Upper lobe of right lung (tissue), 1 donor: ENCODE measurements around the gene CABP2. TPM values are rescaled to one million over a fixed set of nuclear protein-coding genes. Genes with fewer than 3 reads are reported as not detected.

Source experiments
- ATAC-seq: fragments of 200-7000 bp; cut with Tn5 transposase; one replicate; pipeline ENCODE4 v1.9.1; 2020; ENCODE audit warnings: mild to moderate bottlenecking, moderate library complexity
- DNase-seq: peaks from one replicate; pipeline ENCODE4 v3.0.0-alpha.2; 2020
- H3K27ac ChIP-seq: fragments of 200-600 bp; one replicate; pipeline ENCODE4 v1.8.0; 2022
- H3K27me3 ChIP-seq: fragments of 200-600 bp; one replicate; pipeline ENCODE4 v1.8.0; 2022; ENCODE audit warnings: mild to moderate bottlenecking
- H3K36me3 ChIP-seq: fragments of 200-600 bp; one replicate; pipeline ENCODE4 v1.8.0; 2022
- H3K4me1 ChIP-seq: fragments of 200-600 bp; one replicate; pipeline ENCODE4 v1.8.0; 2022
- H3K4me3 ChIP-seq: fragments of 200-600 bp; one replicate; pipeline ENCODE4 v1.8.0; 2022; ENCODE audit warnings: mild to moderate bottlenecking
- H3K9me3 ChIP-seq: fragments of 200-600 bp; one replicate; pipeline ENCODE4 v1.8.0; 2022
- intact Hi-C: fragments of 100-400 bp; cut with DNase I; formaldehyde crosslinking; loops from one replicate; pipeline ENCODE4 v1.11.0; 2022
- total RNA-seq: library from RNA; stranded (reverse); fragmentation: NEBNext Ultra II Directional; extraction: Animal tissue kit (Norgen Biotek cat#: 25700); gene quantifications from one replicate; pipeline ENCODE4 v1.2.1, GENCODE V29; 2021
- TF ChIP-seq, protein P1 (sequence below): fragments of 200-600 bp; IDR thresholded peaks from one replicate; pipeline ENCODE4 v1.8.0; 2022; ENCODE audit warnings: antibody characterized with exemption
- donor health status: DM: no; HTN: yes; CAD: no; lungs with severe emphysema.

Gene CABP2
- total RNA-seq, 1 donor from 2014 or later: not detected

GRCh38 chr11:67542169-67542568, 18.9 kb upstream of the CABP2 start:
- Histone ChIP-seq H3K9me3 (no peaks in the 10 kb centered on the region), H3K27me3 (no peaks in the 10 kb centered on the region), H3K27ac (no peak overlapping the region), H3K36me3 (no peaks in the 10 kb centered on the region), H3K4me3 (no peak overlapping the region), H3K4me1 (no peaks in the 10 kb centered on the region)
- no peak for DNase-seq
- TF ChIP-seq, protein P1, sequence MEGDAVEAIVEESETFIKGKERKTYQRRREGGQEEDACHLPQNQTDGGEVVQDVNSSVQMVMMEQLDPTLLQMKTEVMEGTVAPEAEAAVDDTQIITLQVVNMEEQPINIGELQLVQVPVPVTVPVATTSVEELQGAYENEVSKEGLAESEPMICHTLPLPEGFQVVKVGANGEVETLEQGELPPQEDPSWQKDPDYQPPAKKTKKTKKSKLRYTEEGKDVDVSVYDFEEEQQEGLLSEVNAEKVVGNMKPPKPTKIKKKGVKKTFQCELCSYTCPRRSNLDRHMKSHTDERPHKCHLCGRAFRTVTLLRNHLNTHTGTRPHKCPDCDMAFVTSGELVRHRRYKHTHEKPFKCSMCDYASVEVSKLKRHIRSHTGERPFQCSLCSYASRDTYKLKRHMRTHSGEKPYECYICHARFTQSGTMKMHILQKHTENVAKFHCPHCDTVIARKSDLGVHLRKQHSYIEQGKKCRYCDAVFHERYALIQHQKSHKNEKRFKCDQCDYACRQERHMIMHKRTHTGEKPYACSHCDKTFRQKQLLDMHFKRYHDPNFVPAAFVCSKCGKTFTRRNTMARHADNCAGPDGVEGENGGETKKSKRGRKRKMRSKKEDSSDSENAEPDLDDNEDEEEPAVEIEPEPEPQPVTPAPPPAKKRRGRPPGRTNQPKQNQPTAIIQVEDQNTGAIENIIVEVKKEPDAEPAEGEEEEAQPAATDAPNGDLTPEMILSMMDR: no peak
- intact Hi-C loops: no loop called here
- no peak for ATAC-seq

DNA sequence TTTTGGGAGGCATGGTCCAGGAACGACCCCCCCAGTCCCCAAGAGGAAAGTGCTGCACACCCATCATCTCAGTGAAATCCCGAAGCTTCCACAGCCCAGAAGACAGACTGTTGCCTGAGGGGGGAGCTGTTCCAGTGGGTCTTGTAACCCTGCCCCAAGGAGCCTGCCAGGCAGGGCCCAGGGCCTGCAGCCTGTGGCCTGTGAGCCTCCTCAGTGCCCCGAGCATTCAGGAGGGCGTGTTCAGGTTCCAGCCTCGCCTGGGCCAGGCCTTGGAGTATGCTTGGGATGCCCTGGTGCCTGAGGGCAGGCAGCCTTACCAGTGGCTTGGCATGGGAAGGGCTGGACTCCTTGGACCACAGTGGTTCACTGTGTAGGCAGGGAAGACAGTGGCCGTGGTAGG, 18.0 kb upstream of the CABP2 start:
- TF ChIP-seq, protein P1: no peak
- ATAC-seq: no peak
- DNase-seq: no peak
- intact Hi-C loops: no loop called here
- Histone ChIP-seq H3K36me3 (no peaks in the 10 kb centered on the region), H3K27ac (no peak overlapping the region), H3K27me3 (no peaks in the 10 kb centered on the region), H3K4me1 (no peaks in the 10 kb centered on the region), H3K9me3 (no peaks in the 10 kb centered on the region), H3K4me3 (no peak overlapping the region)

DNA sequence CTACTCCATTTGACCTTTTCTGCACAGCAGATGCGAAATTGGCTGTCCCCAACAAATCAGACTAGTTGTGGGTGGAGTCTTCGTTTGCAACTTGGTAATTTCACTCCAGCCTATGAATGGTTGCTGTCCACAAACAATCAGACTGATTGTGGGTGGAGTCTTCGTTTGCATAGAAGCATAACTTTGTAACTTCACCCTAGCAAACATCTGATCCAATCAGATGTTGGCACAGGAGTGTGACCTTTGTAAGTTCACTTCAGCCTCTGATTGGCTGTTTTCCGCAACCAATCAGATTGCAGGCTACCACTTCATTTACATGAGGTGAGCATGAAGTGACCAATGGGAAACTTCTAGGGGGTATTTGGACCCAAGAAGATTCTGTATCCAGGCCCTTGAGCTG, 16.3 kb upstream of the CABP2 start:
- TF ChIP-seq, protein P1: no peak
- no peak overlapping the region for H3K27ac ChIP-seq
- ATAC-seq (no peak), DNase-seq (no peak)
- intact Hi-C loops: no loop called here
- no peak overlapping the region for H3K4me3 ChIP-seq
- no peaks in the 10 kb centered on the region for H3K27me3 ChIP-seq
- H3K9me3 ChIP-seq: no peaks in the 10 kb centered on the region
- H3K4me1 ChIP-seq: no peaks in the 10 kb centered on the region
- H3K36me3 ChIP-seq: no peaks in the 10 kb centered on the region

- ATAC-seq (no peak), DNase-seq (no peak)
- TF ChIP-seq, protein P1: no peak
- H3K4me1 ChIP-seq: no peaks in the 10 kb centered on the region
- H3K9me3 ChIP-seq: no peaks in the 10 kb centered on the region
- H3K4me3 ChIP-seq: no peak overlapping the region
- intact Hi-C loops: no loop called here
- H3K27me3 ChIP-seq: no peaks in the 10 kb centered on the region
- no peaks in the 10 kb centered on the region for H3K36me3 ChIP-seq
- no peak overlapping the region for H3K27ac ChIP-seq
Observed at GRCh38 chr11:67538823-67539505, 15.7 kb upstream of the CABP2 start.

GRCh38 chr11:67538306-67538705, 15.1 kb upstream of the CABP2 start:
- Histone ChIP-seq H3K27me3 (no peaks in the 10 kb centered on the region), H3K4me3 (no peak overlapping the region), H3K4me1 (no peaks in the 10 kb centered on the region), H3K36me3 (no peaks in the 10 kb centered on the region), H3K27ac (no peak overlapping the region), H3K9me3 (no peaks in the 10 kb centered on the region)
- TF ChIP-seq, protein P1: no peak
- DNase-seq (no peak), ATAC-seq (no peak)
- intact Hi-C loops: no loop called here

DNA sequence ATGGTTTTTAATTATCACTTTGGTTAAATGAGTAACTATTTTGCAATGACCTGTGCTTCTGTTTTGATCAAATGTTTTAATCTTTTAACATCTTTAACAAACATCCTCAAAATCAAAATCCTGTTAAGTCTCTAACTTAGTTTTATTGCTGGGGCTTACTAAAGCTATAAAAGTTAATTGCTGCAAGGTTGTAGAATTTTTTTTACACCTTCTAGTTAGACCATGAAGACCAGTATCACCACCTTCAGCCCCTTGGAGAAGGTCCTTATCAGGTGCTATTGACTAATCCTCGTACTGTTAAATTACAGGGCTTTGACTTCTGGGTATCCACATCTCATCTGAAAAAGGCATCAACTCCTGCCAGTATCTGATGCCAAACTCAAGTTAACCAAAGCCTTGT, 12.3 kb upstream of the CABP2 start:
- TF ChIP-seq, protein P1: no peak
- no peaks in the 10 kb centered on the region for H3K27me3 ChIP-seq
- no peaks in the 10 kb centered on the region for H3K4me1 ChIP-seq
- ATAC-seq (no peak), DNase-seq (no peak)
- intact Hi-C loops: no loop called here
- no peaks in the 10 kb centered on the region for H3K9me3 ChIP-seq
- H3K27ac ChIP-seq: no peak overlapping the region
- no peak overlapping the region for H3K4me3 ChIP-seq
- no peaks in the 10 kb centered on the region for H3K36me3 ChIP-seq
